ENCODE measurements around the gene GRID1.

- TF ChIP-seq POLR2AphosphoS5 (IDR thresholded peaks at IDR 0.05; ENCODE audit: insufficient read depth in 1 of 2, low read depth in 1 of 2) (no peak), POLR2A (IDR thresholded peaks at IDR 0.05) (no peak), CTCF (IDR thresholded peaks at IDR 0.05) (no peak)
Measured at GRCh38 chr10:86265236-86265894, 101.2 kb downstream of the GRID1 start.
